Fibroblast of skin of left biceps (primary cell): ENCODE results near the gene SLC9A9.

Experiments used
- DNase-seq, 2 experiments: peaks; one replicate each; pipeline ENCODE4 v3.0.0-alpha.2; 2013; ENCODE audit warnings: low read depth in 2 of 2

Gene SLC9A9

GRCh38 chr3:143600756-143601718, 247.2 kb downstream of the SLC9A9 start:
- no peak for DNase-seq

- no peak for DNase-seq
These were observed 250.3 kb downstream of the SLC9A9 start for GRCh38 chr3:143597774-143598652.

GRCh38 chr3:143596957-143597642, 251.2 kb downstream of the SLC9A9 start:
- no peak for DNase-seq

GRCh38 chr3:143595456-143596077, 252.7 kb downstream of the SLC9A9 start:
- DNase-seq, result no peak

- no peak for DNase-seq
These were observed 254.1 kb downstream of the SLC9A9 start for GRCh38 chr3:143594206-143594605.

DNA sequence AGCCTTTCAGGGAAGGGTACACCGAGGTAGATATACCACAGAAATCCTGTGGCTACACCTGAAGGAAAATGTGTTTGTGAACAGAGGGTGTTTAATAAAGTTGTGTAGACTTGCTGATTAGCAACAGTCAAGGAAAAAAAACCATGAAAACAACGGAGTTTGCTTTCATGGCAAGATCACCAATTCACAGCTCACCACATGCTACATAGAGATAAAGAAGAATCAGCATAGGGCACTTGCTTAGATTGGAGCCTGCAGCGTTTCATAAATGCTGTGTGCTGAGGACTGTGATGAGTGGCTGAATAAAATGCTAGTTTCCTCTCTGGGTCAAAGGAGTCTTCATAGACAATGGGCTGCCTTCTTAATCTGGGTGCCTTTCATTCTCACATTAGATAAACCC, 257.6 kb downstream of the SLC9A9 start:
- DNase-seq, result no peak

- DNase-seq, result no peak
These were observed 261.7 kb downstream of the SLC9A9 start for GRCh38 chr3:143586576-143586975.

GRCh38 chr3:143585720-143586456, 262.4 kb downstream of the SLC9A9 start:
- DNase-seq, result no peak

DNA sequence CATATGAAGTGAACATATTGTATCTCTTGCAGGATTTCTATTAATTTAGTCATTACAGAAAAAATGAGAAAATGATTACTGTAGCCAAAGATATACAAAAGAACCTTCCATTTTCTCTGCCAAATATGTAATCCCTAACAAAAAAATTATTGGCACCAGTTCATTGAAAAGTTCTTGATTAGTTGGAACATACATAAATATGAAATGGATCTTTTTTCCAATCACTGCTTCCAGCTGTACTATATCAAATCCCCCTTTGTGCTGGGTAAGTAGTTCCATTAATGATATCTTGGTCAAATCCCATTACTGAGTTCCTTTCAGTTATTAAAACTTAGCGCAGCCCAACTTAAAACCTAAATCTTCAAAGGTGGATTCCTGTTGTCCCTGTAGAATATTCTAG, 263.8 kb downstream of the SLC9A9 start:
- no peak for DNase-seq

DNA sequence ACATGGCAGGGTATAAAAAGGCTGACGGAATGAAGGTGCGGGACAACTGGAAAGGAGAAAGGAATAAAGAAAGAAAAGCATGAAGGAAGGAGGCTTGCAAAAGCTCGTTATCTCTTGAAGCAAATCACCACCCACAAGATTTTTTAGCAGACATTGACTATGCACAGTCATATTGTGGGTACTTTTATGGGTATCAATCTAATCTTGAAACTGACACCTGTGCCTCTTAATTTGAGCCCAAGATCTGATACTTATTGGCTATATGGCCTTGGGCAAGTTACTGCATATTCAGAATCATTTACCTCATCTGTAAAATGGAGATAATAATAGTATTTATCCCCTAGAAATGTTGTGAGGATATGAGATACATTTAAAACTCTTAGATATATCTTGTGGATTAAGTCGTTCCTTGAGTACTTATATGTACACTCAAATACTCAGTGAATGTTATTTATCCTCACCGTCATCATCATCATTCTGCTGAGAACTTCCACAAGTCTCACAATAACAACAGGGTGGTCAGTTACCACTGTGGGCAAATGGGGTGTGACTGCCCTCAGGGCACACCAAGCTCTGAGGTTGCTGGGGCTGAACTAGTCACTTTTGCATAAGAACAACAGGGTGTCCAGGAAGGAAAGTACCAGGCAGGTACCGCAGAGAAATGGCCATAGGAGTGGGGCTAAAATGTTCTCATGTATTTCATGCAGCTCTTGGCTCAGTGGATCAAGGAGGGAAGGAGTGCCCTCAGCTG, 266.1 kb downstream of the SLC9A9 start:
- no peak for DNase-seq

DNA sequence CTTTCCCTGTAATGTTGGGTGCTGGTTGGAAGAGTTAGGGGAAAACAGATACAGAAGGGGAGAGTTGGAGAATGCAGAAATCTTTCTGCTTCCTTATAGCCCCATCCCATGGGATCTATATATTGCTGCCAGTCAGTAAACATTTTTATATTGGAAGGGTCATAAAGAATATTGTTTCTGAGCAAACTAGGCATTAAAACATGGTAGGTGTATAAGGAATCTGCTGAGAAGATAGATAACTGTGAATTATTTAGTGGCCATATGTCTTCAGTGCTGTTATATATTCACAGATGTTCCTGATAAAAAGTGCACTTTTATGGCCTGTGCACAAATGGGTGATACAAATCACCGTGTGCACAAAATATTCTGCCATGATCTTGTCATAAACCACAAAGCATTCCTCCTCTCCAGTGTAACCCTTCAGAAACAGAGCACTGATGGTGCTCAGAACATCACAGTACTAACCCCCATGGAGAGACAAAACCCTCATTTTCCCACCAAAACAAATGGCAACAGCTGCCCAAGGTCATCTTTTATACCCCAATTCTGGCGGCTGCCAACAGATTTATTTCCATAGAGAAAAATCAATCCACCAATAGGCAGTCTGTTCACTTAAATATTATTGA, 269.3 kb downstream of the SLC9A9 start:
- peak in 1 of 2 experiments; percentile 7 for DNase-seq

DNA sequence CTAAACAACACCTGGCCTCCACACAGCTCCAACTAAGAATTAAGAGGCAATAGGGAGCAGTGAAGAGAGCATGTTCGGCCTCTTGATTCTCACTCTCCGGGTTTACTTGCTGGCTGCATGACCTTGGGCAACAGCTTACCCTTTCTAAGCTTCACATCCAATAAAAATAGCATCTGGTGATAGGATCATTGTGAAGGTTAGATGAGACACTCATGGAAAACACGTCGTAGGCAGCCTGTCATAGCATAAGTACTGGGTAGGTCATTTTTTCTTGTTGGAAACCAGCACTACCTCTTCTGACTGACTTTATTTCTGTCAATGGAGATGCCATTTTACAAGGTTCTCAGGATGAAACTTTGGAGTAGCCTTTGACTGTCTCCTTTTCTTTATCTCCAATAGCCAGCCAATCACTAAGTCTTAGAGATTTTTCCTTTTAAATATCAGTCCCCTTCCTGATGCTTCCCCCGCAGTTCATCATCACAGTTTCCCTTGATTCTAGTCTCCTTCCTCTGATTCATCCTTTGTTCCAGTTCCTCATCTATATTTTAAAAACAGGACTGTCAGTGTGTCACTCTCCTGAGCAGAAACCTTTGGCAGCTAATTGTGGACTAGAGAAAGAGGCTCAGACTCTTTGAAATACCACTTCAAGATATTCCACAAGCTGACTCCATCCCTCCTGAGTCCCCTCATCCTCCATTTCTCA, 271.5 kb downstream of the SLC9A9 start:
- DNase-seq, result no peak

- DNase-seq, result no peak
These were observed 273.3 kb downstream of the SLC9A9 start for GRCh38 chr3:143574933-143575332.

DNA sequence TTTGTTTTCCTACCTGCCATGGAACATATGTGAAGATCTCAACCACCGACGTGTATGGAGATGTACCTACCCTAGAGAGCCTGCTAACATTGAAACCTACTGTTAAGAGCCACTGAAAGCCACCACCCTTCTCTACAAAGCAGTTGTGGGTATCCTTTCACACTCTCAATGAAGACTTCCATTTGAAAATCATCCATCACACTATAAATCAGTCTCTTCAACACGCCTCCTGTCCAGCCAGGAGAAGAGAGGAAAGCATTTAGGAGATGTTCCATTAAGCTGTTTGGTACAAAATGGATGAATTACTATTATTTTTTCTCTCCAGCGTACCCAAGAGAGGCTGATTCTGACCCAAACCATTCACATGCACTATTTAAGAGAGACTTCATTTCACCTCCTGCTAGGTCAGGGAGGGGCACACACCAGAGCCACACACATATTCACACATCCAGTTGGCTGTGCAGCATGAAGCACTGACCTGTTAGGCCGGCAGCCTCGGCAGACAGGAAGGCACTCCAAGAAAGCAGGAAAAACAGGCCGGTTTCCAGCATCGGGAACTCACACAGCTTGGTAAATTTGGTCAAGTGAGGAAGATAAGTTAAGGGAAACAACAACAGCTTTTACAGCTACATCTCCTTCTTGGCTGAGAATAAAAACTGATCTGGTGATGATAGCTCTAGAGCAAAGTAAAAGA, 274.5 kb downstream of the SLC9A9 start:
- no peak for DNase-seq

GRCh38 chr3:143571548-143571947, 276.7 kb downstream of the SLC9A9 start:
- DNase-seq, result no peak

GRCh38 chr3:143567823-143568222, 280.4 kb downstream of the SLC9A9 start:
- DNase-seq, result no peak

DNA sequence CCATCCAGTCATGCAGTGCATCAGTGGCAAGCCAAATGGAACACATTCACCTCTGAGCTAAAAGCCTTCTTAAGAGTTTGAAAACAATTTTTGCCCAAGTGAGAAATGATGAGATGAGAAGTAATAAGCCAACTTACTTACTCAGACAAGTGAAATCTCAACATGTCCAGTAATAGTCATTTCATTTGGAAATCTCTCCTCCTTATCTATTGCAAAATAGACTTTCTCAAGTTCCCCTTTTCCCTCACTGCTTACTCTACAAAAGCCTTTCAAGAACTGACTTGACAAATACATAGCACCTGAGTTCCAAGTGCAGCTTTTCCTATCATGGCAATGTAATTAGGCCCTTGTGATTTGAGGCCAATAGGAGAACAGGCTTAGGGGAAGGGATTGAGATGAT, 282.3 kb downstream of the SLC9A9 start:
- no peak for DNase-seq

DNA sequence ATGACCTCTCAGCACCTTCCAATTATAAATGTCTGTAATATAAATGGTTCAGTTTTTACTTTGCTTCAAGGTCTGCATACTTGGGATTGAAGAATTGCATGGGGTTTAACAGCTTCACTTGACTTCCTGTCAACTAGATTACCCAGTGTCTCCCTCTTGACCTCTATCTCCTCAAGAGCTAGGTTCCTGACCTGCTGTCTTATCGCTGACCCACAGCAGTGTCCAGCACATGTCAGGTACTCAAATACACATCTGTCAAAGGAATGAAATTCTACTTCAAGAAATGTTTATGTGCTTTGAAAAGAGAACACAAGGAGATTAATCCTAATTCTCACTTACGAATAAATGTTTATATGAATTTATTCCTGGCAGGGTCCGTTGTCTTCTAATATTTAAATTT, 284.5 kb downstream of the SLC9A9 start:
- no peak for DNase-seq
